HG03196 (cell line): ENCODE data around the gene ANAPC4.

ENCODE experiments used
- ATAC-seq: cut with Tn5 transposase; IDR thresholded peaks from one replicate; pipeline ENCODE4 v1.9.1; 2021; ENCODE audit not compliant: unreplicated experiment

ANAPC4 gene

GRCh38 chr4:25430630-25431029, 53.6 kb downstream of the ANAPC4 start:
- ATAC-seq: no peak

GRCh38 chr4:25433966-25434827, 57.1 kb downstream of the ANAPC4 start:
- ATAC-seq: no peak

GRCh38 chr4:25437926-25438325, 60.9 kb downstream of the ANAPC4 start:
- no peak for ATAC-seq

- peak; percentile 77 for ATAC-seq
Measured at GRCh38 chr4:25439918-25440477, 62.9 kb downstream of the ANAPC4 start.

- no peak for ATAC-seq
Measured at GRCh38 chr4:25440478-25441030, 63.5 kb downstream of the ANAPC4 start.

GRCh38 chr4:25441519-25442117, 64.6 kb downstream of the ANAPC4 start:
- ATAC-seq: no peak

GRCh38 chr4:25442863-25443307, 65.8 kb downstream of the ANAPC4 start:
- ATAC-seq: no peak

- ATAC-seq: no peak
Measured at GRCh38 chr4:25443851-25444250, 66.8 kb downstream of the ANAPC4 start.

GRCh38 chr4:25446611-25447010, 69.5 kb downstream of the ANAPC4 start:
- no peak for ATAC-seq

- ATAC-seq: no peak
Measured at GRCh38 chr4:25448379-25449109, 71.5 kb downstream of the ANAPC4 start.

- no peak for ATAC-seq
Measured at GRCh38 chr4:25449270-25449669, 72.2 kb downstream of the ANAPC4 start.

- no peak for ATAC-seq
Measured at GRCh38 chr4:25449688-25450087, 72.6 kb downstream of the ANAPC4 start.

GRCh38 chr4:25450491-25450901, 73.4 kb downstream of the ANAPC4 start:
- no peak for ATAC-seq

- ATAC-seq: no peak
Measured at GRCh38 chr4:25451676-25452075, 74.6 kb downstream of the ANAPC4 start.

- ATAC-seq: no peak
Measured at GRCh38 chr4:25452081-25452480, 75.0 kb downstream of the ANAPC4 start.

GRCh38 chr4:25454476-25454875, 77.4 kb downstream of the ANAPC4 start:
- ATAC-seq: no peak

- no peak for ATAC-seq
Measured at GRCh38 chr4:25457053-25457715, 80.1 kb downstream of the ANAPC4 start.

GRCh38 chr4:25466966-25467697, 90.1 kb downstream of the ANAPC4 start:
- ATAC-seq: no peak

- no peak for ATAC-seq
Measured at GRCh38 chr4:25467843-25468242, 90.8 kb downstream of the ANAPC4 start.
